MM.1S (cell line): Measurements from ENCODE around the gene XYLT1.

ENCODE experiments used
- CTCF ChIP-seq: fragments of 300-600 bp; sonication (generic); IDR thresholded peaks from 2 replicates; pipeline ENCODE4 v1.5.1; 2016; ENCODE audit warnings: antibody characterized with exemption, low read length, mixed read lengths
- EZH2 ChIP-seq: fragments of 300-600 bp; sonication (generic); optimal IDR thresholded peaks from 2 replicates; pipeline ENCODE3; 2017; ENCODE audit warnings: low read depth, mild to moderate bottlenecking, antibody characterized with exemption, low read length, mixed read lengths
- EZH2phosphoT487 ChIP-seq: fragments of 300-600 bp; sonication (generic); IDR thresholded peaks from 2 replicates; pipeline ENCODE4 v1.6.1; 2018; ENCODE audit warnings: antibody characterized with exemption, low read length

- TF ChIP-seq CTCF (no peak), EZH2phosphoT487 (no peak), EZH2 (no peak)
Observed at GRCh38 chr16:17171250-17172143, 299.3 kb downstream of the XYLT1 start.
